Fibroblast of lung (primary cell): ENCODE data around the gene RPN1. TPM values are rescaled to one million over a fixed set of nuclear protein-coding genes. Genes with fewer than 3 reads are reported as not detected.

Experiments used
- DNase-seq, 2 donors: peaks; one replicate each; pipeline versions ENCODE4 v3.0.0 to v3.0.0-alpha.2; 2010; ENCODE audit warnings: low read depth in 2 of 2
- H2AFZ ChIP-seq: 2 replicates; pipeline ENCODE4 v1.5.1; 2012; ENCODE audit warnings: low read length, control low read depth, inconsistent platforms
- H3K27ac ChIP-seq: 2 replicates; pipeline ENCODE4 v1.5.1; 2011; ENCODE audit warnings: low read length, control low read depth; ENCODE audit not compliant: insufficient read depth
- H3K27me3 ChIP-seq: 2 replicates; pipeline ENCODE4 v1.5.1; 2011; ENCODE audit warnings: mild to moderate bottlenecking, low read length; ENCODE audit not compliant: control insufficient read depth, insufficient read depth
- H3K36me3 ChIP-seq: 2 replicates; pipeline ENCODE4 v1.5.1; 2011; ENCODE audit warnings: low read length; ENCODE audit not compliant: control insufficient read depth, insufficient read depth
- H3K4me1 ChIP-seq: 2 replicates; pipeline ENCODE4 v1.5.1; 2011; ENCODE audit warnings: low read length; ENCODE audit not compliant: control insufficient read depth, insufficient read depth; ENCODE audit errors: extremely low read depth
- H3K4me2 ChIP-seq: 2 replicates; pipeline ENCODE4 v1.5.1; 2011; ENCODE audit warnings: low read length, control low read depth; ENCODE audit not compliant: insufficient read depth; ENCODE audit errors: extremely low read depth
- H3K4me3 ChIP-seq, 4 experiments: fragments of 200-600 bp in 1 of 4; sonication (generic) in 1 of 4; replicated peaks in 1 of 4; 2 replicates each; pipeline ENCODE4 v1.5.1; 2011 to 2016; ENCODE audit warnings: low read length in 4 of 4, low read depth in 3 of 4, mild to moderate bottlenecking in 3 of 4, control low read depth in 2 of 4, inconsistent platforms in 1 of 4, mixed read lengths in 1 of 4; ENCODE audit not compliant: insufficient read depth in 1 of 4; ENCODE audit errors: control extremely low read depth in 1 of 4
- H3K79me2 ChIP-seq: 2 replicates; pipeline ENCODE4 v1.5.1; 2012; ENCODE audit warnings: mild to moderate bottlenecking, low read length, inconsistent platforms; ENCODE audit not compliant: control insufficient read depth, insufficient read depth
- H3K9ac ChIP-seq: 2 replicates; pipeline ENCODE4 v1.5.1; 2011; ENCODE audit warnings: mild to moderate bottlenecking, low read length, control low read depth; ENCODE audit not compliant: insufficient read depth
- H3K9me3 ChIP-seq: 2 replicates; pipeline ENCODE4 v1.5.1; 2012; ENCODE audit warnings: low read depth, low read length; ENCODE audit not compliant: control insufficient read depth, insufficient read depth
- H4K20me1 ChIP-seq: 2 replicates; pipeline ENCODE4 v1.5.1; 2011; ENCODE audit warnings: low read length; ENCODE audit not compliant: control insufficient read depth, insufficient read depth; ENCODE audit errors: extremely low read depth
- EZH2 ChIP-seq: IDR thresholded peaks from 2 replicates; pipeline ENCODE4 v1.5.1; 2012; ENCODE audit warnings: low read length, control low read depth, mild to moderate bottlenecking; ENCODE audit errors: missing control alignments
- polyA plus RNA-seq, 2 donors: library from polyadenylated mRNA; depleted of rRNA in 1 of 2; stranded (reverse) in 1 of 2; unstranded in 1 of 2; fragments of >200 nt; gene quantifications; 2 replicates each; pipeline ENCODE4 v1.2.1, GENCODE V29; 2011 to 2012; ENCODE audit warnings: missing spikeins in 1 of 2
- total RNA-seq: library from RNA; depleted of rRNA; stranded (reverse); fragments of >200 nt; gene quantifications from 2 replicates; pipeline ENCODE4 v1.2.1, GENCODE V29; 2014
- TF ChIP-seq, protein P1 (sequence below), 2 donors: IDR thresholded peaks in 1 of 2; conservative IDR thresholded peaks in 1 of 2; 1 replicate in 1 of 2; 2 replicates in 1 of 2; pipeline ENCODE4 v1.5.1; 2011 to 2012; ENCODE audit warnings: low read length in 2 of 2, control low read depth in 1 of 2, inconsistent platforms in 1 of 2, low read depth in 1 of 2, mild to moderate bottlenecking in 1 of 2

RPN1 gene
- total and polyA plus RNA-seq, 2 donors (not counting 1 experiment from before 2014, with no cell fraction given) = 359 to 417 TPM

DNA sequence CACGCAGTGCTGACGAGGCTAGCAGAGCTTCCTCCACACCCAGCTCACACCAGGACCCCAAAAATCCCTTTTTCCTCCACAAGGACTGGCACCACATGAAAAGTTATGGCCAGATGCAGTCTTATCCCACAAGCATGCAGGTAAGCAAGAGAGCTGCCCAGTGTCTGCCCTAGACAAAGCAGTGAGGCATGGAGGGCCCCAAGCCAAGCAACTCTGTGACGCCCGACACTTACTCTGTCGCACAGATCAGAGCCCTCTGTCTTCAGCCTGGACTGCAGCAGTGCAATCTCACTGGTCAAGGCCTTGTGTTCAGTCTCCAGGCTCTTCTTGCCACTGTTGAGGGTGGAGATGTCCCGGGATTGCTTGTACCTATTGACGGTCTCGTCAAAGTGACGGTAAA lies 28.7 kb downstream of the RPN1 start:
- Histone ChIP-seq H3K4me3 (no peak overlapping the region), H3K36me3 (peaks cover 42% of the 10 kb centered on the region), H2AFZ (no peak overlapping the region), H3K9ac (no peak overlapping the region), H3K27me3 (no peaks in the 10 kb centered on the region), H3K9me3 (no peaks in the 10 kb centered on the region), H3K79me2 (peaks cover 22% of the 10 kb centered on the region), H3K4me1 (peaks cover 17% of the 10 kb centered on the region), H3K27ac (no peak overlapping the region), H4K20me1 (no peaks in the 10 kb centered on the region), H3K4me2 (no peak overlapping the region)
- TF ChIP-seq, protein P1, sequence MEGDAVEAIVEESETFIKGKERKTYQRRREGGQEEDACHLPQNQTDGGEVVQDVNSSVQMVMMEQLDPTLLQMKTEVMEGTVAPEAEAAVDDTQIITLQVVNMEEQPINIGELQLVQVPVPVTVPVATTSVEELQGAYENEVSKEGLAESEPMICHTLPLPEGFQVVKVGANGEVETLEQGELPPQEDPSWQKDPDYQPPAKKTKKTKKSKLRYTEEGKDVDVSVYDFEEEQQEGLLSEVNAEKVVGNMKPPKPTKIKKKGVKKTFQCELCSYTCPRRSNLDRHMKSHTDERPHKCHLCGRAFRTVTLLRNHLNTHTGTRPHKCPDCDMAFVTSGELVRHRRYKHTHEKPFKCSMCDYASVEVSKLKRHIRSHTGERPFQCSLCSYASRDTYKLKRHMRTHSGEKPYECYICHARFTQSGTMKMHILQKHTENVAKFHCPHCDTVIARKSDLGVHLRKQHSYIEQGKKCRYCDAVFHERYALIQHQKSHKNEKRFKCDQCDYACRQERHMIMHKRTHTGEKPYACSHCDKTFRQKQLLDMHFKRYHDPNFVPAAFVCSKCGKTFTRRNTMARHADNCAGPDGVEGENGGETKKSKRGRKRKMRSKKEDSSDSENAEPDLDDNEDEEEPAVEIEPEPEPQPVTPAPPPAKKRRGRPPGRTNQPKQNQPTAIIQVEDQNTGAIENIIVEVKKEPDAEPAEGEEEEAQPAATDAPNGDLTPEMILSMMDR (conservative IDR thresholded peaks at IDR 0.05 in 1 of 2, IDR thresholded peaks at IDR 0.05 in 1 of 2; ENCODE audit: low read depth in 1 of 2, low read length in 2 of 2) = no peak
- no peak for TF ChIP-seq EZH2
- no peak for DNase-seq

GRCh38 chr3:128621234-128621633 lies 29.4 kb downstream of the RPN1 start:
- H3K9ac ChIP-seq = no peak overlapping the region
- H3K4me2 ChIP-seq = no peak overlapping the region
- no peak overlapping the region for H2AFZ ChIP-seq
- no peaks in the 10 kb centered on the region for H3K27me3 ChIP-seq
- DNase-seq = no peak
- H3K27ac ChIP-seq = no peak overlapping the region
- peaks cover 17% of the 10 kb centered on the region for H3K4me1 ChIP-seq
- H3K4me3 ChIP-seq = no peak overlapping the region
- peaks cover 22% of the 10 kb centered on the region for H3K79me2 ChIP-seq
- no peak for TF ChIP-seq EZH2
- TF ChIP-seq, protein P1 (conservative IDR thresholded peaks at IDR 0.05 in 1 of 2, IDR thresholded peaks at IDR 0.05 in 1 of 2; ENCODE audit: low read depth in 1 of 2, low read length in 2 of 2) = no peak
- H4K20me1 ChIP-seq = no peaks in the 10 kb centered on the region
- no peaks in the 10 kb centered on the region for H3K9me3 ChIP-seq
- peaks cover 36% of the 10 kb centered on the region for H3K36me3 ChIP-seq

- H3K4me1 ChIP-seq = peaks cover 17% of the 10 kb centered on the region
- H3K79me2 ChIP-seq = peaks cover 22% of the 10 kb centered on the region
- H3K27ac ChIP-seq = peak overlapping the region; percentile 35
- no peak overlapping the region for H3K4me3 ChIP-seq
- H3K27me3 ChIP-seq = no peaks in the 10 kb centered on the region
- no peaks in the 10 kb centered on the region for H4K20me1 ChIP-seq
- no peak overlapping the region for H2AFZ ChIP-seq
- peak in 1 of 2 donors; percentile 8 for DNase-seq
- TF ChIP-seq EZH2 = no peak
- TF ChIP-seq, protein P1 (conservative IDR thresholded peaks at IDR 0.05 in 1 of 2, IDR thresholded peaks at IDR 0.05 in 1 of 2; ENCODE audit: low read depth in 1 of 2, low read length in 2 of 2) = no peak
- no peak overlapping the region for H3K9ac ChIP-seq
- no peaks in the 10 kb centered on the region for H3K9me3 ChIP-seq
- peaks cover 33% of the 10 kb centered on the region for H3K36me3 ChIP-seq
- no peak overlapping the region for H3K4me2 ChIP-seq
These were observed 30.3 kb downstream of the RPN1 start for GRCh38 chr3:128620268-128620691.
